Stimulated activated CD4-positive, alpha-beta T cell treated with anti-CD3 and anti-CD28 coated beads, TNF-alpha, amount 100 ng/mL, for 24 hours (primary cell): Measurements from ENCODE around the gene PSME3.

Experiments
- DNase-seq, 3 experiments: peaks; one replicate each; pipeline ENCODE4 v3.0.0-alpha.2; 2020; ENCODE audit warnings: low read depth in 3 of 3

The PSME3 gene, protein sequence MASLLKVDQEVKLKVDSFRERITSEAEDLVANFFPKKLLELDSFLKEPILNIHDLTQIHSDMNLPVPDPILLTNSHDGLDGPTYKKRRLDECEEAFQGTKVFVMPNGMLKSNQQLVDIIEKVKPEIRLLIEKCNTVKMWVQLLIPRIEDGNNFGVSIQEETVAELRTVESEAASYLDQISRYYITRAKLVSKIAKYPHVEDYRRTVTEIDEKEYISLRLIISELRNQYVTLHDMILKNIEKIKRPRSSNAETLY

DNA sequence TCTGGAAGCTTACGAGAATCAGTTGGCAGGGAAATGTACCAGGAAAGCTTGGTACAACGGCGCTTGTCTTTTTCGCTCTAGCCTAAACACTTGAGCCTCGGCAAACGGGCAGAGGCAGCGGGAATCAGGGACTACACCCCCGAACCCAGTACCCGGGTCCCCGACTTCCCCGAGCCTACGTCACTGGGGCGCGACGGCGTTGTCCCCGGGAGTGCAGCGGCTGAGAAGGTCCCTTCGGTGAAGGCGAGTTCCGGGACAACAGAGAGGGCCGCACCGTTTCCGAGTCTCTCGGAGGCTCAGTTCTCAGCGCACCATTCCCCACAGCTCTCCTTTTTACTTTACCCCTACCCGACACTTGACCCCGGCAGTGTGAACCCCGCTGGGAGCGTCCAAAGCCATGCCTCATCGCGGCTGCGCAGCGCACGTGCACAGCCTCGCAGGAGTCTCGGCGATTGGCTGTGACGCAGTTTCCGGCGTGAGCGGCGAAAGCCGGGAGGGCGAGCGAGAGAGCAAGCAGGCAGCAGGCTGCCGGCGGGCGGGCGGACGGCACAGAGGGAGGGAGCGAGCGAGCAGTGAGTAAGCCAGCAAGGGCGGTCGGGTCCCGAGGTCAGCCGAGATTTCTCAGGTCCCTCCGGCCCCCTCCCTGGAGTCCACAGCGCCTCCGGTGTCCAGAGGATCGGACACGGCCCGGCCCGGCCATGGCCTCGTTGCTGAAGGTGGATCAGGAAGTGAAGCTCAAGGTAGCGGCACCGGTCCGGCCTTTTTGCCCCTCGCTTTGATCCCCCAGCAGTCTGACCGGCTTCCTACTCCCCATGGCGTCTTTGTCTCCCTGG is at the start of gene PSME3:
Gene PSME3, plus strand, starts transcription at position 464 of the 833 bp plus-strand sequence. Its CDS starts 235 bp downstream, at position 699.
- peak; percentile 78 to 89 (median 80) for DNase-seq

DNA sequence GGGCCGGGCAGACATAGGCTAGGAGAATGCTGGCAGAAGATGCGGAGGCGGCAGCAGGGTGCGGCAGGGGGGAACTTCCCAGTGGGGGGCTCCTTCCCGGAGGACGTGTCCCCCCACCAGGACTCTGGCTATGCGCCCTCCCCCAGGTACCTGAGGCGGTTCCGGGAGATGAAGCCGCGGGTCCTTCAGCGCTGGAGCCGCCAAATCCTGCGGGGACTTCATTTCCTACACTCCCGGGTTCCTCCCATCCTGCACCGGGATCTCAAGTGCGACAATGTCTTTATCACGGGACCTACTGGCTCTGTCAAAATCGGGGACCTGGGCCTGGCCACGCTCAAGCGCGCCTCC is 49.4 kb upstream of the PSME3 start:
- DNase-seq, result no peak

DNA sequence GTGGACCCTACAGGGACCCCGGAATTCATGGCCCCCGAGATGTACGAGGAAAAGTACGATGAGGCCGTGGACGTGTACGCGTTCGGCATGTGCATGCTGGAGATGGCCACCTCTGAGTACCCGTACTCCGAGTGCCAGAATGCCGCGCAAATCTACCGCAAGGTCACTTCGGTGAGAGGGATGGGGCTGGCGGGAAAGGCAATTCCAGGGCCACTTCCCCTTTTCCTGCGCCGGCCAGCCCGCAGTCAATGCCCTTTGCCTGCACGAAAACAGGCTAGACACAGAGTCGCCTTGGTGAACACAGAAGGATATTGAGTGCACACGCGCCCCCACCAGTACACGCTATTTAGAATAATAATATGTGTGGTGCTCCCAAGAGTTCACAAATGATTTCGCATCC is 48.8 kb upstream of the PSME3 start:
- DNase-seq, result no peak

DNA sequence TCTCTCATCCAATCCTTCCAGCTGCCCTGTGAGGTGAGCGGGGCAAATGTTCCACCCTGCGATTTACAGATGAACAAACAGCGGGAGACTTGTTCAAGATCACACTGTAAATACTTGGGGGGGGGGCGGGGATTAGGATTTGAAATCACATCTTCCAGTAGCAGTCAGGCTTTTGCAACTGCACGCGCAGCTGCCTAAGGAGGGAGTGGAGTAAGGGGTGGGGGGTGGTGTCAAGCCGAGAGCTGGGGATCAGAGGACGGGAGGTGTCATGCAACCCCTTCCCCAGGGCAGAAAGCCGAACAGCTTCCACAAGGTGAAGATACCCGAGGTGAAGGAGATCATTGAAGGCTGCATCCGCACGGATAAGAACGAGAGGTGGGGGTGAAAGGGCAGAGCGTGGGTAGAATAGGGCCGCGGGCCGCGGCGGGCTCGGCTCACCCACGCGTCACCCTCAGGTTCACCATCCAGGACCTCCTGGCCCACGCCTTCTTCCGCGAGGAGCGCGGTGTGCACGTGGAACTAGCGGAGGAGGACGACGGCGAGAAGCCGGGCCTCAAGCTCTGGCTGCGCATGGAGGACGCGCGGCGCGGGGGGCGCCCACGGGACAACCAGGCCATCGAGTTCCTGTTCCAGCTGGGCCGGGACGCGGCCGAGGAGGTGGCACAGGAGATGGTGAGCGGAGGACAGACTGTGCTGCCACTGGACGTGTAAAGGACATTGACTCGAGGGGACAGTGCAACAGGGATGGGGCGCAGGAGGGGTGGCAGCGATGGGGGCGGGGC is 48.2 kb upstream of the PSME3 start:
- no peak for DNase-seq

DNA sequence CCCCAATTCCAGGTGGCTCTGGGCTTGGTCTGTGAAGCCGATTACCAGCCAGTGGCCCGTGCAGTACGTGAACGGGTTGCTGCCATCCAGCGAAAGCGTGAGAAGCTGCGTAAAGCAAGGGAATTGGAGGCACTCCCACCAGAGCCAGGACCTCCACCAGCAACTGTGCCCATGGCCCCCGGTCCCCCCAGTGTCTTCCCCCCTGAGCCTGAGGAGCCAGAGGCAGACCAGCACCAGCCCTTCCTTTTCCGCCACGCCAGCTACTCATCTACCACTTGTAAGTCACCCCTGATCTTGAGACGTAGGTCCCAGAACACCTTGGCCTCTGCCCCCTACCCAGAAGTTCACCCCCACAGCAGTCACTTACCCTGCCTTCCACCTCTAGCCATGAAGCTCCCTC is 45.9 kb upstream of the PSME3 start:
- DNase-seq, result no peak

DNA sequence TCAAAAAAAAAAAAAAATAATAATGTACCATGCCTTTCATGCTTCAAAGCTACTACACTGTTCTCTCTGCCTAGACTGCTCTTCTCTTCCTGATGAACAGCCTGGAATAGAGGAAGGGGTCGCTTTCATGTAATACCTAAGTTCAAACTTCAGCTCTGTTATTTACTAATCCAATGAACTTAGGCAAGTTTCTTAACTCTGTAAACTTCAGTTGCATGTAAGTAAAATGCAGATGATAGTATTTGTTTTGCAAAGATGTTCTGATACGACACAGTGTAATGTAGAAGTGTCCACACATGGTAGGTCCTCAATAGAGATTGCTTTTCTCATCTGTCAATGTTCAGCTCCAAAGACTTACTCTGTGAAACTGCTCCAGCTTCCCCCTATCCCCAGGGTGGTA is 41.2 kb upstream of the PSME3 start:
- DNase-seq, result no peak

DNA sequence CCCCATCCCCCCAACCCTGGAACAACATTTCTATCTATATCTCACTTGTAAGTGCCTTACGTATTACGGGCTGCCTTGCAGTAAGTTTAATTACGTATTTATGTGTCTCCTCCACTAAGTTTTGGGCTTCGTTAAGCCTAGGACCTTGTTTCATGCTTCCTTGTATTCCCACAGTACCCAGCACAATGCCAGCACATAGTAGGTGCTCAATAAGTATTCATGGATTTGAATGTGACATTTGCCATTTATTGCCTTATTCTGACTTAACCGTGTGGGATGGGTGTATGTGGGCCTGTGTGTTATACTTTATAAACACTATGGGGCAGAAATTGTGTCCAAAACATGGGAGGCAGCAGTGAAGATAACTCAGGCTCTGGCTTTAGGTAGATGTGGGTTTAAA is 40.7 kb upstream of the PSME3 start:
- no peak for DNase-seq

DNA sequence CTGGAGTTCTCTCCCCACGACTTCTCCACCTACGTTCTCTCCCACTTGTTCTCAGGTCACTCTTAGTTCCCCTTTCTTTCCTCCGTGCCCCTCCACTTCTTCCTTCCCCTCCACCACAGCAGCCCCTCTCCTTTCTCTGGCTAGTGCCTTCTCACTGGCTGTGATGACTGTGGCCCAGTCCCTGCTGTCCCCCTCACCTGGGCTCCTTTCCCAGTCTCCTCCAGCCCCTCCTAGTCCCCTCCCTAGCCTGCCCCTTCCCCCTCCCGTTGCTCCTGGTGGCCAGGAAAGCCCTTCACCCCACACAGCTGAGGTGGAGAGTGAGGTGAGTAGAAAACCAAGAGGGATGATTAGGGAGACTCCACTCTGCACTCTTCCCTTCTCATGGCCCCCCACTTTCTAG is 38.1 kb upstream of the PSME3 start:
- no peak for DNase-seq

DNA sequence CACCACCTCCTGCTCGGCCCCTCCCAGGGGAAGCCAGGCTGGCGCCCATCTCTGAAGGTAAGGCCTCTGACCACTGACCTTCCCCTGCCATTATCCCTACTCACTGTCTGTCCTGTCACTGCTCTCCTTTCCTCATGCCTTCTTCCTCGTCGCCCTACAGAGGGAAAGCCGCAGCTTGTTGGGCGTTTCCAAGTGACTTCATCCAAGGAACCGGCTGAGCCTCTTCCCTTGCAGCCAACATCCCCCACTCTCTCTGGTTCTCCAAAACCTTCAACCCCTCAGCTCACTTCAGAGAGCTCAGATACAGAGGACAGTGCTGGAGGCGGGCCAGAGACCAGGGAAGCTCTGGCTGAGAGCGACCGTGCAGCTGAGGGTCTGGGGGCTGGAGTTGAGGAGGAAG is 37.7 kb upstream of the PSME3 start:
- DNase-seq, result no peak

DNA sequence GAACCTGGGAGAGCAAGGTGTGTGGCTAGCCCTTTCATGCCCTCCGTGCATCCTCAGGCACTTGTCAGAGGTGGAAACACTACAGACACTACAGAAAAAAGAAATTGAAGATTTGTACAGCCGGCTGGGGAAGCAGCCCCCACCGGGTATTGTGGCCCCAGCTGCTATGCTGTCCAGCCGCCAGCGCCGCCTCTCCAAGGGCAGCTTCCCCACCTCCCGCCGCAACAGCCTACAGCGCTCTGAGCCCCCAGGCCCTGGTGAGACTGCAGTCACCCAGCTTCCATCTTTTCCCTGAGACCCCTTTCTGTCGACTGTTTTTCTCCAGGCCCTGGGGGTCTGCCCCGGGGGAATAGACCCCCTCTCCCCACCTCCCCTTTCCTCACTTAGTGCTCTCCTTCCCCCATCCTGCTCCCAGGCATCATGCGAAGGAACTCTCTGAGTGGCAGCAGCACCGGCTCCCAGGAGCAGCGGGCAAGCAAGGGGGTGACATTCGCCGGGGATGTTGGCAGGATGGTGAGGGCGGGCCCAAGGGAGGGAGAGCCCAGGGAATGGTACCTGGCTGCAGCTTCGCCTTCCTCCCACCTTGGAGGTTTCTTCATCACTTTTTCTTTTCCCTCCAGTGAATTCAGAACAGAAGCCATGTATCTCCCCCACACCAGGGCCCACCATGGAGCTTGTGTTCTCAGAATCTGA is 37.0 kb upstream of the PSME3 start:
- no peak for DNase-seq

DNA sequence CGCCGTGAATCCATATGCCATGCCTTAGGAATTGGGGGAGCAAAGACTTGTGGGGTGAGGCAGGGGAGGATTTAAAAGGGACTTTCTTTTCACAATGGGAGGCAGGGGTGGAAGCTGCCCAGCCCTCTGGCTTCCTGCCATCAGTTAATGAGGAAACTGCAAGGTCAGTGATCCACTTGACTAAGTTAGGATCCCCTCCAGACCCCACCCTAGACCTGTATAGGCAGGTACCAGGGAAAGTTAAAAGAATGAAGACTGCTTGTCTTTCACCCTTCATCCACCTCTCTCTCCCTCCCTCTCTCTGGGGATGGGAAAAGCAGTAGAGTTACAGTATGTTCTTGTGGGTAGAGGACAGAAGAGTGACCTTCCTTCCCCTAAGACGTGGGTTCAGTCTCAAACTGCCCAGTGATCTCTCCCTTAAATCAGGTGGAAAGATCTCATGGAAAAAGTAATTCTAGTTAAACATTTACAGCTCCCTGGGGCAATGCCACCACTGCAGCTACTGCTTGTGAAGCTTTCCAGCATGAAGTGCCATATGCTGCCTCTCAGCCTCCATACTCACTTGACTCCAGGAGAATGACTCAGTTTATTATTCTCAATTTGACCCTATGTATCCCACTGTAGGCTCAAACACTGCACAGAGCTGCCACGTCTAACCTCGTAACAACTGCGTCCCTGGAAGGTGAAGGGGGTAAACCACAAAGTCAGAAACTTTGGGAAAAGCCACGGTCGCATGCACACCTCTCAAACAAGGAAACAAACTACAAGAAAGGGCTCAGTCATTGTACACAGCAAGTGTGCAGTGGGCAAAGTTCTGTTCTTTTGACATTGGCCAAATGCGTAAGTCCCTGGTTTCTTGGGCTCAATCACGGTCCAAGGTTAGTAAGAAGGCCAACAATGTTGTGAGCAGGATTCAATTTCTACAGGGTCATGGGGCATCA is 35.9 kb upstream of the PSME3 start:
- no peak for DNase-seq

DNA sequence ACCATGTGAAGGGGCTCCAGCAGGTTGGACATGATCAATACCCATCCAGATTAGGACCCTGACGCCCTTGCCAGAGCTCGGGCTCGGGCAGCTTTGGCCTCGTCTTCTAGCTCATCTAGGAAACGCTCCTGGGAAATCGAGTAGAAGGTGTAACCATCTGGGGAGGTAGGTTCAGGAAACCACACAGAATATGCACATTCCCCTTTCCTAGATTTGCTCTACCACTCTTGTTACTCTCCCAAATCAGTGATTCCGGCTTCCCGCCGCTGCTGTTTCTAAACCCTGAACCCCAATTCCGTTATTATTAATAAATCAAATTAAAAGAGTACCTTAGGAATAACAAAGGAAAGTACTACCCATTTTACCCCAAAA is 35.2 kb upstream of the PSME3 start:
- DNase-seq, result no peak

DNA sequence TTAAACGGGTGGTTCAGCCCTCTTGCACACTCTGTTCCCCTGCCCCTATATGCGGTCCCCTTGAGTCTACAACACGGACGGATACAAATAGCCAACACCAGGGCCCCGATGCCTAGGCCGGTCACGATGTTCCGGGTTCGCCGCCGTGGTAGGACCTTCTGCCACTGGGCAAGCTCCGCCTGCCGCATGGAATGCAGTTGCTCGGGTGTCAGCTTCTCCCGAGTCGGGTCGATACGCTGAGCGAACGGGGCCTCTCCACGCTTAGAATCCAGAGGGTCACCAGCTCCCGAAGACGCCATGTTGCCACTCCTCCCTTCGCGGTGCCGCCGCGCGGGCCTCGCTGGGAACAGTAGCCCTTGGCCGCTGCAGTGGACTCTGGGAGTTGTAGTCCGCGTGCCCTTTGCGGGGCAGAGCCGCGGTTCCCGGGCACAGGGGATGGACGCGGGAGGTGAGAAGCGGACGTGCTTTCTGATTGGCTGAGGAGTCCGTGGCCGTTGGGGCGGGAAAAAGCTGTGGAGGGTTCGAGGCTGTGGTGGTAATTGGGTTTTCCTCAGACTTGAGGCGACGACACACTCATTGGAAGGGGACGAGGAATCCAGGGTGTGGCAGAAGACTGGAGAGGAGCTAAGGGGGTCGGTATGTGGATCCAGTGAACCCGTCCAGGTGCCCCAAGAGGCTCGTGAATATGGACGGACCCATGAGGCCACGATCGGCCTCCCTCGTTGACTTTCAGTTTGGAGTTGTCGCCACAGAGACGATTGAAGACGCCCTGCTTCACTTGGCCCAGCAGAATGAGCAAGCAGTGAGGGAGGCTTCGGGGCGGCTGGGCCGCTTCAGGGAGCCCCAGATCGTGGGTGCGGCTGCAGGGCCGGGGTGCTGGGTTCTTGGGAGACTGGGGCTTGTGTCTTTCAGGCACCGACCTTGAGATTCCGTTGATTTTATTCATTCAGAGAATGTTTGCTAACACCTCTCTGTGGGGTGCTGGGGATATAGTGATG is 34.5 kb upstream of the PSME3 start, which contains the start of the genes CNTD1 and COA3:
Gene CNTD1, plus strand, starts transcription at position 479 of the 998 bp plus-strand sequence. Its CDS starts 207 bp downstream, at position 686.
Gene COA3, minus strand, starts transcription at position 322 of the 998 bp plus-strand sequence. Its CDS starts 23 bp downstream, at position 299.
- peak; percentile 62 to 82 (median 69) for DNase-seq

DNA sequence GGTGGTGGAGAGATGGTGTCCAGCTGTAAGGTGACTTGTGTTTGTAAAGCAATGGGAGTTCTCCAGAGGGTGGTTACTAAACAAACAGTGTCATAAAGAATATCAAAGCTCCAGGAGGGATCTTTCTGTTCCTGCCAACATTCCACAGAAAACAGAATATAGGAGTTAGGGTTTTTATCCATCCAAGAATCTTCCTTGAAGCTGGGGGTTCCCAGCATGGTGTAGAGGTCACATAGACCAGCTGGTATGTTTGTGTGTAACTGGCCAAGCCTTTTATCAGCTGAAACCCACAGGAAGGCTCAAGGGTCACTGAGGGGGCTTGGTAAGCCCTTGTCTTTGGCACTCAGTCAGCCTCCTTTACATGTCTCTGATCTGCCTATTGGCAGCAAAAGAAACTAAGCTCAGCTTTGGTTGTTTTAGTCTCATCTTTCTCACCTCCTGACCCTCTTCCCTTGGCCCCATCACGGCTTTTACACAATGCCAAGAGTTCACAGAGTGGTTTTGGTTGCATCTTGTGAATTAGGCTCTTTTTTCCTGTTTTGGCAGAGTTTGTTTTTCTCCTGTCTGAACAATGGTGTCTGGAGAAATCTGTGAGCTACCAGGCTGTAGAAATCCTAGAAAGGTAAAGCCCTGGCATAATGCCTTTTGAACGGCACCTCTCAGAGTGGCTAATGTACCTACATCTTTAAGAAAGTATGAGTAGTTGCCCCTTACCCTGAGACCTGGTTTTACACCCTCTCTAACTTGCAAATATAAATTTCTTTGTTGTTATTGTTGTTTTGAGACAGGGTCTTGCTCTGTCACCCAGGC is 29.9 kb upstream of the PSME3 start:
- DNase-seq, result no peak

DNA sequence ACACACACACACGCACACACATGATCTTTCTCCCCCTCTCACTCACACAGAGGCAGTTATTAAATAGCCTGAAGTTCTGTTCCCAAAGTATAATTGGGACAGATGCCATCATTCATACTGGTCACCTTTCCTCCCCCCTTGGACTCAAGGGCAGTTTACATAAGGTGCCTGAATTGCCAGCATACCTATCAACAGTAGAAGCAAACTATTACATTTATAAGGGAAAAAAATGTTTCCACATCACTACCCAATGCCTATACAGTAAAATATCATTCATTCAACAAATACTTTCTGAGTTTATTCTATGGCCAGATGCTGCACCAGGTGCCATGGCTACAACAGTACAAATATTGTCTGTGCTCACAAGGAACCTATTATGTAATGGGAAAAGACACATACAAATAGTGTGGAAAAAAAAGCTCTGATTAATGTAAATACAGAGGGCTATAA is 28.3 kb upstream of the PSME3 start:
- no peak for DNase-seq

DNA sequence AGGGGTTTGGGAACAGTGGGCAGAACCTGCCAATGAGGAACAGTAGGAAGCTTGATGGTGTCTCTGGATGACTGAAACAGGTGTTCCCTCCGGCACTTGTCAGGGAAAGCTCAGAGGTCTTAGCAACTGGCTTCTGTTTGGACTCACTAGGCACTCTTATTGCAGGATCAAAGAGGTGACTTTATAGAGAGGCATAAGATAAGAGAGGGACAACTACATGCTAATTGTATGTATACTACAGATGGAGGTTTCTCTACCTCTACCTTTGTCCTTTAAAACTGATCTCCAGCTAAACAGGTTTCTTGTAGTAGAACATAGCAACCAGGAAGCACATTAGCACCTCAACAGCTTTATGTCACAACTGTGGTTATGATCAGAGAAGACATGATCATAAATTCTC is 26.9 kb upstream of the PSME3 start:
- DNase-seq, result no peak

DNA sequence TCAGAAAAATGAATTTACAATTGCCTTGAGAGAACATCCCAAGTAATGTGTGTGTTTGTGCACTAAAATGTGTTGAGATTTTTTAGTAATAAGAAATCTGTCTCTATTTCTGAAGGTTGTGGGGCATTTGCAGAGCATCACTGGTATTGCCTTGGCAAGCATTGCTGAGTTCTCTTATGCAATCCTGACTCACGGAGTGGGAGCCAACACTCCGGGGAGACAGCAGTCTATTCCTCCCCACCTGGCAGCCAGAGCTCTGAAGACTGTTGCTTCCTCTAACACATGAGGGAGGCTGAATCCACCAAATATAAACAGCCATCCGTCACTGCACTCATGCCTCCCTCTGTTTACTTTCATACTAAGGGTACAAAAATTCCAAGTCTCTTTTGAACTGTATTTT is 23.9 kb upstream of the PSME3 start:
- DNase-seq, result no peak

DNA sequence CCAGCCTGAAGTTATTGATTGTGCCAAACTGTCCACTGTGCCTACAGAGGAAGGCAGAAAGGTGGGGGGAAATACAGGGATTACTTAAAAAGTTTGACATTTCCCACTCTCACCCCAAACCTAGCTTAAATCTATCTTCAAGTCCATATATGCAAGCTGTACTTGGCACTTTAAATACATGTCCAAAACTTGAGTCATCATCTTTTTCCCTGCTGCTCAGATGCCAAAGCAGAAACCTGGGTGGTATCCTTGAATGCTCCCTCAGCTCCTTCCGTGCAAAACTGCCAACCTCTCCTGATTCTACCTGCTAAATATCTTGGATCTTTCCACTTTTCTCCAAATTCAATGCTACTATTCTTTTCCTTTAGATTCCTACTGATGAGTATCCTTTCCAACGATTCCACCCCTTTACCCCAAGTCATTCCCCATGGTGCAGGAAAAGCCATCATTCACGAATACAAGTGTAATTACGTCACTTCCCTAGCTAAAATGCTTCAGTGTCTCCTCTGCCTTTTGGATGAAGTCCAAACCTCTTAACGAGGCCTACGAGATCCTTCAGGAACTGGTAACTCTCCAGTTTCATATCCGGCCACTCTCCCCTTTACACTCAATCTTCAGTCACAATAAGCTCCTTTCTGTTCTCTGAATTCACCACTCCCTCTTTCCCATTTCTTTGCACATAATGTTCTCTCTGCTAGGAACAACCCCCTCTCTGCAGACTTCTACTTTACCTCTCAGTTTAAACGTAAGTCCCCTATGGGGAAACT is 18.4 kb upstream of the PSME3 start:
- DNase-seq, result no peak
